ENCODE measurements around the gene TECPR2. TPM values are rescaled to one million over a fixed set of nuclear protein-coding genes. Genes with fewer than 3 reads are reported as not detected.

TECPR2 gene
- total and polyA plus RNA-seq, 2 of the 13 experiments (the other 11 are each of a cell fraction or from before 2014, with no cell fraction given) = 3.5 to 5.7 TPM

DNA sequence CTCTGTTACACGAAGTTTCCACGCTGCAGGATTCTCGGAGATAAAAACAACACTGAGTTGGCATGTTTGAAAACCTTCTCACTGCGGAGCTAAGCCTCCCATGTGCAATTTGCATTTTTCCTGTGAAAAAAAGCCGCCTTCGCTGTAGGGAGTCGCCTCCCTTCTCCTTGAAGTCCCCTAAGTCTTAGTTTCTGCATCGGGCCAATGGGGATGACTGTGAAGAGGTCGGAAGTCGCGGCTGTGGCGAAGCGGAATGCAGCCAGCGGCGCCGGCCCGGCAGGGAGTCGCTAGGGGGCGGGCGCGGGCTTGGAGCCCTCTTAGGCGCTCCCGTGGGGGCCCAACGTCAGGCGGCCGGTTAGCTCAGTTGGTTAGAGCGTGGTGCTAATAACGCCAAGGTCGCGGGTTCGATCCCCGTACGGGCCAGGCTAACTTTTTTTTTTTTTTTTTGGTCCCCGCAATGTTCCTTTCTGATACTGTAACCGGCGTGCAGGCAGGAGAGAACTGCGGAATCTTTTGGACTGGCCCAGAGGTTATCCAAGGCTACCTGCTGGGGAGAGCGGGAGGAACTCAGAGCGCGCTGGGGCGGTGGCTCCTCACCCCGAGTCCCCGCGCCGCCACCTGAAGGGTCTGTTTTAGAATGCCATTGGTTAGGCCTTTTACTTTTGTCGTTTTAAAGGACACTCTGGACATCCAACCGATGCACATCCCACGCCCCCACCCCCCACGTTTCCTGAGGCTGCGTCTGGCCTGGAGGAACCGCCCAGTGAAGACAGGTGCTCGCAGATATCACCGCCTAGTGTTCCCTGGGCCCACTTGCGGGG, 45.8 kb upstream of the TECPR2 start (continued):
- TF ChIP-seq ZBTB37 (CRISPR knock-in tag; IDR thresholded peaks at IDR 0.05) (peak; percentile 88), TAF15 (IDR thresholded peaks at IDR 0.05; ENCODE audit: low read depth, low read length, poor library complexity, severe bottlenecking) (peak; percentile 71), PLRG1 (conservative IDR thresholded peaks at IDR 0.05) (no peak), YEATS2 (CRISPR knock-in tag; IDR thresholded peaks at IDR 0.05; ENCODE audit: borderline replicate concordance) (peak; percentile 62; the same call in 1 of the 2 replicates), TRIM22 (IDR thresholded peaks at IDR 0.05) (no peak), ZNF337 (CRISPR knock-in tag; IDR thresholded peaks at IDR 0.05; ENCODE audit: borderline replicate concordance, low read depth) (no peak), TCF7 (IDR thresholded peaks at IDR 0.05; ENCODE audit: low read depth) (no peak), NCOA5 (CRISPR knock-in tag; IDR thresholded peaks at IDR 0.05) (no peak), CREM (IDR thresholded peaks at IDR 0.05) (peak; percentile 56), CREM (CRISPR knock-in tag; IDR thresholded peaks at IDR 0.05) (no peak), TRIM24 (CRISPR knock-in tag; IDR thresholded peaks at IDR 0.05) (no peak), DDIT3 (CRISPR knock-in tag; IDR thresholded peaks at IDR 0.05) (no peak), ZNF160 (CRISPR knock-in tag; IDR thresholded peaks at IDR 0.05) (peak; percentile 71), FOXK1 (CRISPR knock-in tag; IDR thresholded peaks at IDR 0.05; ENCODE audit: borderline replicate concordance, low read depth) (peak; percentile 79), CREB1 (IDR thresholded peaks at IDR 0.05) (peak; percentile 64), CREB1 (CRISPR knock-in tag; IDR thresholded peaks at IDR 0.05) (peak; percentile 80)
- TF ChIP-seq, protein P1, sequence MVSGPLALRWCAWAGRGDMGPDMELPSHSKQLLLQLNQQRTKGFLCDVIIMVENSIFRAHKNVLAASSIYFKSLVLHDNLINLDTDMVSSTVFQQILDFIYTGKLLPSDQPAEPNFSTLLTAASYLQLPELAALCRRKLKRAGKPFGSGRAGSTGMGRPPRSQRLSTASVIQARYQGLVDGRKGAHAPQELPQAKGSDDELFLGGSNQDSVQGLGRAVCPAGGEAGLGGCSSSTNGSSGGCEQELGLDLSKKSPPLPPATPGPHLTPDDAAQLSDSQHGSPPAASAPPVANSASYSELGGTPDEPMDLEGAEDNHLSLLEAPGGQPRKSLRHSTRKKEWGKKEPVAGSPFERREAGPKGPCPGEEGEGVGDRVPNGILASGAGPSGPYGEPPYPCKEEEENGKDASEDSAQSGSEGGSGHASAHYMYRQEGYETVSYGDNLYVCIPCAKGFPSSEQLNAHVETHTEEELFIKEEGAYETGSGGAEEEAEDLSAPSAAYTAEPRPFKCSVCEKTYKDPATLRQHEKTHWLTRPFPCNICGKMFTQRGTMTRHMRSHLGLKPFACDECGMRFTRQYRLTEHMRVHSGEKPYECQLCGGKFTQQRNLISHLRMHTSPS (CRISPR knock-in tag; IDR thresholded peaks at IDR 0.05; ENCODE audit: low read depth) = no peak
- TF ChIP-seq, protein P2, sequence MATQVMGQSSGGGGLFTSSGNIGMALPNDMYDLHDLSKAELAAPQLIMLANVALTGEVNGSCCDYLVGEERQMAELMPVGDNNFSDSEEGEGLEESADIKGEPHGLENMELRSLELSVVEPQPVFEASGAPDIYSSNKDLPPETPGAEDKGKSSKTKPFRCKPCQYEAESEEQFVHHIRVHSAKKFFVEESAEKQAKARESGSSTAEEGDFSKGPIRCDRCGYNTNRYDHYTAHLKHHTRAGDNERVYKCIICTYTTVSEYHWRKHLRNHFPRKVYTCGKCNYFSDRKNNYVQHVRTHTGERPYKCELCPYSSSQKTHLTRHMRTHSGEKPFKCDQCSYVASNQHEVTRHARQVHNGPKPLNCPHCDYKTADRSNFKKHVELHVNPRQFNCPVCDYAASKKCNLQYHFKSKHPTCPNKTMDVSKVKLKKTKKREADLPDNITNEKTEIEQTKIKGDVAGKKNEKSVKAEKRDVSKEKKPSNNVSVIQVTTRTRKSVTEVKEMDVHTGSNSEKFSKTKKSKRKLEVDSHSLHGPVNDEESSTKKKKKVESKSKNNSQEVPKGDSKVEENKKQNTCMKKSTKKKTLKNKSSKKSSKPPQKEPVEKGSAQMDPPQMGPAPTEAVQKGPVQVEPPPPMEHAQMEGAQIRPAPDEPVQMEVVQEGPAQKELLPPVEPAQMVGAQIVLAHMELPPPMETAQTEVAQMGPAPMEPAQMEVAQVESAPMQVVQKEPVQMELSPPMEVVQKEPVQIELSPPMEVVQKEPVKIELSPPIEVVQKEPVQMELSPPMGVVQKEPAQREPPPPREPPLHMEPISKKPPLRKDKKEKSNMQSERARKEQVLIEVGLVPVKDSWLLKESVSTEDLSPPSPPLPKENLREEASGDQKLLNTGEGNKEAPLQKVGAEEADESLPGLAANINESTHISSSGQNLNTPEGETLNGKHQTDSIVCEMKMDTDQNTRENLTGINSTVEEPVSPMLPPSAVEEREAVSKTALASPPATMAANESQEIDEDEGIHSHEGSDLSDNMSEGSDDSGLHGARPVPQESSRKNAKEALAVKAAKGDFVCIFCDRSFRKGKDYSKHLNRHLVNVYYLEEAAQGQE (IDR thresholded peaks at IDR 0.05; ENCODE audit: borderline replicate concordance in 1 of 2, low read depth in 1 of 2, low read length in 2 of 2) = no peak
